22Rv1 (cell line): Measurements from ENCODE around the gene ETV2.

Source experiments
- CTCF ChIP-seq: fragments of 450-650 bp; IDR thresholded peaks from 2 replicates; pipeline ENCODE4 v1.5.1; 2017; ENCODE audit warnings: mild to moderate bottlenecking
- ZFX ChIP-seq: fragments of 450-650 bp; IDR thresholded peaks from 2 replicates; pipeline ENCODE4 v1.6.1; 2017; ENCODE audit warnings: antibody characterized with exemption, borderline replicate concordance

- TF ChIP-seq CTCF (no peak), ZFX (no peak)
Measured at GRCh38 chr19:35619290-35619923, 22.1 kb upstream of the ETV2 start.
